ENCODE results near the gene PLCH1.

GRCh38 chr3:155664925-155665695 is 79.8 kb downstream of the PLCH1 start:
- TF ChIP-seq CTCF (conservative IDR thresholded peaks at IDR 0.05 in 1 of 2, IDR thresholded peaks at IDR 0.05 in 1 of 2; ENCODE audit: low read depth in 1 of 2, low read length in 2 of 2) (no peak), EZH2 (IDR thresholded peaks at IDR 0.05; ENCODE audit: low read length, missing control alignments) (no peak)
